Panc1 (cell line): Measurements from ENCODE around the gene TMCO1. TPM values are rescaled to one million over a fixed set of nuclear protein-coding genes. Genes with fewer than 3 reads are reported as not detected.
"Not testable (repeated sequence)": the region's sequence is repeated elsewhere in the genome, so short reads cannot be mapped to it uniquely, and the experiment has no call there.

Experiments
- ATAC-seq: fragments of 200-7000 bp; cut with Tn5 transposase; 2 replicates; pipeline ENCODE4 v1.9.1; 2020; ENCODE audit warnings: mild to moderate bottlenecking, moderate library complexity
- BruUV-seq: library from RNA; stranded (reverse); fragments of 400-500 nt; replicated peaks from 2 replicates; lab custom pipeline; 2021; lab: Mats Ljungman, UMichigan
- CTCF ChIA-PET: fragments of 300-600 bp; sonication (Branson Sonifier 250); formaldehyde crosslinking; loops from one replicate; lab custom pipeline; 2022; ENCODE audit warnings: antibody characterized with exemption; lab: Charles Lee
- POLR2A ChIA-PET: fragments of 300-600 bp; sonication (Branson Sonifier 250); formaldehyde crosslinking; loops from one replicate; lab custom pipeline; 2022; ENCODE audit warnings: antibody characterized with exemption; lab: Charles Lee
- DNase-seq: peaks from one replicate; pipeline ENCODE4 v3.0.0-alpha.2; 2010; ENCODE audit warnings: low read depth, low spot score
- H3K27ac ChIP-seq: 2 replicates; pipeline ENCODE4 v1.5.1; 2011; ENCODE audit warnings: mild to moderate bottlenecking, low read length, inconsistent platforms
- H3K27me3 ChIP-seq: fragments of 200-500 bp; sonication (Bioruptor generic); 2 replicates; pipeline ENCODE4 v1.6.0; 2014; ENCODE audit warnings: low read length, inconsistent platforms; ENCODE audit not compliant: control insufficient read depth, insufficient read depth
- H3K36me3 ChIP-seq: fragments of 200-500 bp; sonication (Bioruptor generic); 2 replicates; pipeline ENCODE4 v1.5.1; 2014; ENCODE audit warnings: inconsistent platforms, mild to moderate bottlenecking, low read length, moderate library complexity; ENCODE audit not compliant: control insufficient read depth, insufficient read depth
- H3K4me1 ChIP-seq: 2 replicates; pipeline ENCODE4 v1.5.1; 2011; ENCODE audit warnings: inconsistent platforms, mild to moderate bottlenecking, low read length, moderate library complexity; ENCODE audit not compliant: control insufficient read depth, insufficient read depth
- H3K4me3 ChIP-seq, 2 experiments: 2 replicates each; pipeline ENCODE4 v1.5.1; 2011 to 2012; ENCODE audit warnings: low read depth in 2 of 2, low read length in 2 of 2, mild to moderate bottlenecking in 2 of 2, inconsistent platforms in 1 of 2, moderate library complexity in 1 of 2
- H3K9me3 ChIP-seq: fragments of 200-500 bp; sonication (Bioruptor generic); 2 replicates; pipeline ENCODE4 v1.5.1; 2014; ENCODE audit warnings: low read depth, mild to moderate bottlenecking, inconsistent platforms, low read length, moderate library complexity; ENCODE audit not compliant: control insufficient read depth, insufficient read depth
- CTCF ChIP-seq: fragments of 450-650 bp; IDR thresholded peaks from 2 replicates; pipeline ENCODE4 v1.5.1; 2017; ENCODE audit warnings: mild to moderate bottlenecking
- POLR2AphosphoS5 ChIP-seq: IDR thresholded peaks from 2 replicates; pipeline ENCODE4 v1.6.1; 2012; ENCODE audit warnings: mild to moderate bottlenecking, low read depth, low read length, moderate library complexity
- REST ChIP-seq, 2 experiments: IDR thresholded peaks; 2 replicates each; pipeline ENCODE4 v1.6.1; 2011 to 2012; ENCODE audit warnings: low read depth in 2 of 2, control low read depth in 1 of 2, low read length in 1 of 2, mild to moderate bottlenecking in 1 of 2, moderate library complexity in 1 of 2; ENCODE audit not compliant: insufficient read depth in 1 of 2
- SIN3A ChIP-seq: IDR thresholded peaks from 2 replicates; pipeline ENCODE4 v1.6.1; 2012; ENCODE audit warnings: low read depth, mild to moderate bottlenecking, low read length, moderate library complexity, borderline replicate concordance; ENCODE audit not compliant: insufficient read depth
- TCF7L2 ChIP-seq: IDR thresholded peaks from 2 replicates; pipeline ENCODE4 v1.6.1; 2011; ENCODE audit warnings: mild to moderate bottlenecking, low read depth, low read length, inconsistent platforms
- in situ Hi-C: cut with HindIII; loops from 2 replicates; pipeline ENCODE4 v1.10.0; 2016; ENCODE audit warnings: low sequenced_read_pairs, low pct_unique_long_range_greater_than_20kb
- intact Hi-C: fragments of 100-400 bp; cut with micrococcal nuclease; formaldehyde crosslinking; loops from one replicate; pipeline ENCODE4 v1.10.0; 2022; ENCODE audit not compliant: unreplicated experiment
- total RNA-seq: library from RNA; stranded (reverse); gene quantifications from one replicate; pipeline ENCODE4 v1.2.1, GENCODE V29; 2021; ENCODE audit not compliant: unreplicated experiment

TMCO1 gene
- total RNA-seq, 1 experiment from 2014 or later: 103 TPM

DNA sequence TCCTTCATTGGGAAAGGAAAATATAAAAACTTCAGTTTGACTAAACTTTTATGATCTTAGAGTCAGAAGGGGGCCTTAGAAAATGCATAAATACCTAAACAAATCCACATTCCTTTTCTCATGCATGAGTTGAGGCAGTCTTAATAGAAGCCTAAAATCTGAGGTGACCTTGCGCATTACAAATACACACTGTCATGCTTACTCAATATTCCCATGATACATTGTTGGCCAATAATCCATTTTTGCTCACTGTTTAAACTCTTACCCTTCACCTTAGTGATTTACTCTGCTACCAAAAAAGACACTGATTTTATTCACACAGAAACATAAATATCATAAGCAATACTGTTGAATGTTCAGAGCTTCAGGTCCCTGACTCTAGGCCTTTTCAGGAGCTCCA, 19.1 kb upstream of the TMCO1 start:
- Histone ChIP-seq H3K27ac (no peak overlapping the region), H3K4me1 (no peaks in the 10 kb centered on the region), H3K36me3 (no peaks in the 10 kb centered on the region), H3K27me3 (no peaks in the 10 kb centered on the region), H3K9me3 (no peaks in the 10 kb centered on the region), H3K4me3 (no peak overlapping the region)
- ChIA-PET CTCF (no interaction called here), POLR2A (no interaction called here)
- intact Hi-C loops: no loop called here
- BruUV-seq: no TSS peak
- ATAC-seq (no peak), DNase-seq (no peak)
- TF ChIP-seq REST (IDR thresholded peaks at IDR 0.05; ENCODE audit: insufficient read depth in 1 of 2, low read depth in 2 of 2, low read length in 1 of 2): no peak
- TF ChIP-seq POLR2AphosphoS5: no peak
- TF ChIP-seq TCF7L2: no peak
- no peak for TF ChIP-seq SIN3A
- no peak for TF ChIP-seq CTCF
- in situ Hi-C loops: no loop called here

GRCh38 chr1:165783519-165783918, 14.9 kb upstream of the TMCO1 start:
- CTCF ChIA-PET, BruUV-seq, H3K4me3 ChIP-seq, H3K36me3 ChIP-seq, H3K4me1 ChIP-seq, intact Hi-C loops, H3K9me3 ChIP-seq, POLR2A ChIA-PET, ATAC-seq, in situ Hi-C loops, H3K27me3 ChIP-seq, H3K27ac ChIP-seq, DNase-seq: not testable (repeated sequence)

DNA sequence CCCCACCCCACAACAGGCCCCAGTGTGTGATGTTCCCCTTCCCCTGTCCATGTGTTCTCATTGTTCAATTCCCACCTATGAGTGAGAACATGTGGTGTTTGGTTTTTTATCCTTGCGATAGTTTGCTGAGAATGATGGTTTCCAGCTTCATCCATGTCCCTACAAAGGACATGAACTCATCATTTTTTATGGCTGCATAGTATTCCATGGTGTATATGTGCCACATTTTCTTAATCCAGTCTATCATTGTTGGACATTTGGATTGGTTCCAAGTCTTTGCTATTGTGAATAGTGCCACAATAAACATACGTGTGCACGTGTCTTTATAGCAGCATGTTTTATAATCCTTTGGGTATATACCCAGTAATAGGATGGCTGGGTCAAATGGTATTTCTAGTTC, 9.5 kb upstream of the TMCO1 start:
- H3K27ac ChIP-seq, H3K27me3 ChIP-seq, BruUV-seq, DNase-seq, H3K9me3 ChIP-seq, ATAC-seq, H3K4me1 ChIP-seq, intact Hi-C loops, H3K36me3 ChIP-seq, H3K4me3 ChIP-seq, CTCF ChIA-PET, in situ Hi-C loops: not testable (repeated sequence)
- POLR2A ChIA-PET: interaction anchor here (0.5 kb wide), 1 partner anchor 75 kb away, joined by 3 read pairs; no protein-coding TSS in a partner anchor
